HG03520 (cell line): ENCODE measurements around the gene CLCN3.
"Not testable (repeated sequence)": the region's sequence is repeated elsewhere in the genome, so short reads cannot be mapped to it uniquely, and the experiment has no call there.

Experiments
- ATAC-seq: cut with Tn5 transposase; IDR thresholded peaks from one replicate; pipeline ENCODE4 v1.9.1; 2021; ENCODE audit warnings: mild to moderate bottlenecking, moderate library complexity; ENCODE audit not compliant: unreplicated experiment

CLCN3 gene

GRCh38 chr4:169619958-169620879, at the start of gene CLCN3:
CLCN3 (plus strand) TSS chr4:169620578; CDS start chr4:169635929, 15,351 bp downstream.
- peak; percentile 94 for ATAC-seq

- not testable (repeated sequence) for ATAC-seq
Measured at GRCh38 chr4:169571012-169571411, 49.4 kb upstream of the CLCN3 start.

- no peak for ATAC-seq
Measured at GRCh38 chr4:169571435-169571834, 48.9 kb upstream of the CLCN3 start.

GRCh38 chr4:169573889-169574288, 46.5 kb upstream of the CLCN3 start:
- no peak for ATAC-seq

GRCh38 chr4:169582203-169582602, 38.2 kb upstream of the CLCN3 start:
- peak; percentile 93 for ATAC-seq

GRCh38 chr4:169582706-169583105, 37.7 kb upstream of the CLCN3 start:
- ATAC-seq, result no peak

GRCh38 chr4:169583563-169583962, 36.8 kb upstream of the CLCN3 start:
- ATAC-seq, result no peak

GRCh38 chr4:169593050-169593560, 27.3 kb upstream of the CLCN3 start:
- ATAC-seq, result no peak

- no peak for ATAC-seq
Measured at GRCh38 chr4:169594560-169595195, 25.7 kb upstream of the CLCN3 start.

GRCh38 chr4:169601016-169601771, 19.2 kb upstream of the CLCN3 start:
- ATAC-seq, result peak; percentile 47

GRCh38 chr4:169603312-169603711, 17.1 kb upstream of the CLCN3 start:
- ATAC-seq, result no peak

- ATAC-seq, result peak; percentile 73
Measured at GRCh38 chr4:169604131-169604900, 16.1 kb upstream of the CLCN3 start.

GRCh38 chr4:169604903-169605331, 15.5 kb upstream of the CLCN3 start:
- ATAC-seq, result no peak

GRCh38 chr4:169611157-169611556, 9.2 kb upstream of the CLCN3 start:
- ATAC-seq, result no peak

GRCh38 chr4:169611991-169612870, 8.1 kb upstream of the CLCN3 start, which contains the start of gene NEK1:
NEK1 (minus strand) TSS chr4:169612583; CDS start chr4:169602630, 9,953 bp downstream.
- peak; percentile 88 for ATAC-seq

GRCh38 chr4:169612871-169613859, 7.2 kb upstream of the CLCN3 start:
- peak; percentile 38 for ATAC-seq

GRCh38 chr4:169615467-169616106, 4.8 kb upstream of the CLCN3 start:
- no peak for ATAC-seq
